Lower leg skin (tissue), 4 donors: Measurements from ENCODE around the gene MYO15B. TPM values are rescaled to one million over a fixed set of nuclear protein-coding genes. Genes with fewer than 3 reads are reported as not detected.

Experiments
- DNase-seq, 2 donors: peaks; one replicate each; pipeline ENCODE4 v3.0.0-alpha.2; 2019; ENCODE audit warnings: low spot score in 2 of 2
- H3K4me3 ChIP-seq: fragments of 200-600 bp; sonication (generic); 2 replicates; pipeline ENCODE4 v1.5.1; 2017; ENCODE audit warnings: mild to moderate bottlenecking, low read depth; ENCODE audit not compliant: poor library complexity, severe bottlenecking
- CTCF ChIP-seq, 3 donors: fragments of 450-650 bp; IDR thresholded peaks; one replicate each; pipeline ENCODE4 v1.5.1; 2016; ENCODE audit warnings: antibody characterized with exemption in 3 of 3, mild to moderate bottlenecking in 3 of 3, moderate library complexity in 2 of 3
- POLR2A ChIP-seq, 2 donors: fragments of 450-650 bp; IDR thresholded peaks; one replicate each; pipeline ENCODE4 v1.6.1; 2016 to 2017; ENCODE audit warnings: antibody characterized with exemption in 2 of 2, mild to moderate bottlenecking in 1 of 2, moderate library complexity in 1 of 2
- WGBS, 2 donors: methylation state at CpG; one replicate each; pipeline ENCODE4 v1.1.5; 2018; 5-methylcytosine and 5-hydroxymethylcytosine counted together
- intact Hi-C: fragments of 100-400 bp; cut with DNase I; formaldehyde crosslinking; loops from one replicate; pipeline ENCODE4 v1.15.0; 2023; ENCODE audit warnings: low total_unique reads
- total RNA-seq, 4 donors: library from RNA; depleted of rRNA; stranded (reverse); fragments of >200 nt; gene quantifications; one replicate each; pipeline ENCODE4 v1.1.0, GENCODE V29; 2016

The MYO15B gene
- total RNA-seq, 4 donors from 2014 or later, result 32.1 to 103 (median 38.9) TPM

DNA sequence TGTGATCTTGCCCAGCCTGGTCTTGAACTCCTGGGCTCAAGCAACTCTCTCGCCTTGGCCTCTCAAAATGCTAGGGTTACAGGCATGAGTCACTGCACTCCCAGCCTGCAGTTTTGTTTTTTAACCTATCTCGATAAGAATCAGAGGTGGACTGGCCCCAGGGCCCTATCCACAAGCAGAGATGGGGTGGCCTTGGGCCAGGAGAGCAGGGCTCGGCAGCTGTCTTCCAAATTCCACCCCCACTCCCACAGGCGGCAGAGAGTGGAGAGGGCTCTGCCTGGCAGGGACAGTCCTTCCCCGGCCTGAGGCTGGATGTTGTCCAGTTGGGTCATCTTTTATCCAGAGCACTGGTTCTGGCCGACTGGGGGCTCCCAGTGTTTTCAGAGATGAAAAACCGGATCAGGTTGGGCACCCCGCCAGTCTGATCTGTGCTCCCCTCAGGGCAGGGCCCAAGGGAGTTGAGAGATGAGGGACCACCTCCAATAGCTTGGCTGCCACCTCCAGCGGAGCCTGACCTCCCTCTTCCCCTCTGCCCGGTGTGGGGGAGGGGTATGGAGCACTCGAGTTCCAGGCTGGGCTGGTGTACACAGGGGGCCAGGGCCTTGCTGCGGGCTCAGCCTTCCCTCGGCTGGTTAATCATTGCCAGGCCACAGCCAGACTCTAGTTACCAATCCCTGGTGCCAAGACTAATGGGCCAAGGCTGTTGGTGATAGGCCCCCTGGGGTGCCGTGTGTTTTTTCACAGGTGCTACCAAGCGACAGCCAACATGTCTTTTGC, 30.3 kb upstream of the MYO15B start:
- TF ChIP-seq CTCF (IDR thresholded peaks at IDR 0.05), result no peak
- TF ChIP-seq POLR2A (IDR thresholded peaks at IDR 0.05), result no peak
- no peak for DNase-seq
- H3K4me3 ChIP-seq, result no peak overlapping the region
- intact Hi-C loops, result no loop called here
- WGBS, 2 donors, result 64 to 66% methylated on average over 14 of the region's 15 CpGs

GRCh38 chr17:75557852-75558665, 29.5 kb upstream of the MYO15B start:
- TF ChIP-seq POLR2A (IDR thresholded peaks at IDR 0.05) (no peak), CTCF (IDR thresholded peaks at IDR 0.05) (no peak)
- no peak overlapping the region for H3K4me3 ChIP-seq
- DNase-seq, result no peak
- intact Hi-C loops, result no loop called here
- WGBS, 2 donors, result 86 to 87% methylated on average over 17 to 18 of the region's 18 CpGs

- intact Hi-C loops, result no loop called here
- TF ChIP-seq POLR2A (IDR thresholded peaks at IDR 0.05), result no peak
- no peak for TF ChIP-seq CTCF (IDR thresholded peaks at IDR 0.05)
- DNase-seq, result no peak
- WGBS, 2 donors, result 86 to 89% methylated on average over 33 to 38 of the region's 38 CpGs
- no peak overlapping the region for H3K4me3 ChIP-seq
Measured at GRCh38 chr17:75558666-75559530, 28.7 kb upstream of the MYO15B start.

- TF ChIP-seq CTCF (IDR thresholded peaks at IDR 0.05), result no peak
- TF ChIP-seq POLR2A (IDR thresholded peaks at IDR 0.05), result no peak
- DNase-seq, result no peak
- WGBS, 2 donors, result 84 to 91% methylated on average over 7 of the region's 9 CpGs
- intact Hi-C loops, result no loop called here
- no peak overlapping the region for H3K4me3 ChIP-seq
Measured at GRCh38 chr17:75559958-75560533, 27.6 kb upstream of the MYO15B start.

- intact Hi-C loops, result no loop called here
- no peak for DNase-seq
- TF ChIP-seq POLR2A (IDR thresholded peaks at IDR 0.05), result no peak
- no peak for TF ChIP-seq CTCF (IDR thresholded peaks at IDR 0.05)
- H3K4me3 ChIP-seq, result no peak overlapping the region
- 73 to 79% methylated on average over 5 of the region's 5 CpGs for WGBS, 2 donors
Measured at GRCh38 chr17:75561927-75562603, 25.5 kb upstream of the MYO15B start.
